PC-3 (cell line): ENCODE results near the gene STK16. TPM values are rescaled to one million over a fixed set of nuclear protein-coding genes. Genes with fewer than 3 reads are reported as not detected.
A peak's percentile ranks its signal among the peaks of the same experiment; 100 is the strongest.

Experiments used
- ATAC-seq: fragments of 200-7000 bp; cut with Tn5 transposase; 2 replicates; pipeline ENCODE4 v1.9.1; 2020; ENCODE audit warnings: mild to moderate bottlenecking, moderate library complexity
- BruUV-seq: library from RNA; stranded (reverse); fragments of 400-500 nt; replicated peaks from 2 replicates; lab custom pipeline; 2021; lab: Mats Ljungman, UMichigan
- CTCF ChIA-PET: fragments of 300-600 bp; sonication (Branson Sonifier 250); formaldehyde crosslinking; loops from one replicate; lab custom pipeline; 2022; ENCODE audit warnings: antibody characterized with exemption; lab: Charles Lee
- POLR2A ChIA-PET: fragments of 300-600 bp; sonication (Branson Sonifier 250); formaldehyde crosslinking; loops from one replicate; lab custom pipeline; 2022; ENCODE audit warnings: antibody characterized with exemption; ENCODE audit not compliant: unreplicated experiment; lab: Charles Lee
- DNase-seq: peaks from one replicate; pipeline ENCODE4 v3.0.0-alpha.2; 2015
- H2AFZ ChIP-seq: fragments of 300-600 bp; sonication (generic); 2 replicates; pipeline ENCODE4 v1.6.0; 2016; ENCODE audit warnings: antibody characterized with exemption, low read length
- H3F3A ChIP-seq: fragments of 300-600 bp; sonication (generic); one replicate; pipeline ENCODE4 v1.6.0; 2017; ENCODE audit warnings: antibody characterized with exemption, low read length, control low read depth, mild to moderate bottlenecking; ENCODE audit not compliant: unreplicated experiment
- H3K27ac ChIP-seq: fragments of 300-600 bp; sonication (generic); 2 replicates; pipeline ENCODE4 v1.5.1; 2016; ENCODE audit warnings: mild to moderate bottlenecking, low read length
- H3K27me3 ChIP-seq: fragments of 300-600 bp; sonication (generic); 2 replicates; pipeline ENCODE4 v1.6.1; 2016; ENCODE audit warnings: low read length, mixed read lengths
- H3K36me3 ChIP-seq: fragments of 300-600 bp; sonication (generic); 2 replicates; pipeline ENCODE4 v1.6.1; 2016; ENCODE audit warnings: low read depth, mixed run types, low read length, mixed read lengths
- H3K4me1 ChIP-seq: fragments of 300-600 bp; sonication (generic); 2 replicates; pipeline ENCODE4 v1.5.1; 2016; ENCODE audit warnings: low read length; ENCODE audit not compliant: insufficient read depth
- H3K4me2 ChIP-seq: fragments of 300-600 bp; sonication (generic); 2 replicates; pipeline ENCODE4 v1.6.0; 2016; ENCODE audit warnings: low read length
- H3K4me3 ChIP-seq: fragments of 300-600 bp; sonication (generic); 2 replicates; pipeline ENCODE4 v1.5.1; 2016; ENCODE audit warnings: mild to moderate bottlenecking, low read length, mixed read lengths
- H3K79me2 ChIP-seq: fragments of 300-600 bp; sonication (generic); 2 replicates; pipeline ENCODE4 v1.6.1; 2017; ENCODE audit warnings: low read length, mixed read lengths
- H3K9ac ChIP-seq: fragments of 300-600 bp; sonication (generic); 2 replicates; pipeline ENCODE4 v1.6.0; 2016; ENCODE audit warnings: mild to moderate bottlenecking, low read length
- H3K9me2 ChIP-seq: fragments of 300-600 bp; sonication (generic); replicated peaks from 2 replicates; pipeline ENCODE4 v1.6.1; 2016; ENCODE audit warnings: mixed run types, low read length, mixed read lengths
- H3K9me3 ChIP-seq: fragments of 300-600 bp; sonication (generic); 2 replicates; pipeline ENCODE4 v1.6.1; 2016; ENCODE audit warnings: low read length, mixed read lengths
- H4K20me1 ChIP-seq: fragments of 300-600 bp; sonication (generic); 2 replicates; pipeline ENCODE4 v1.6.1; 2016; ENCODE audit warnings: low read length, mixed read lengths
- CTCF ChIP-seq: fragments of 300-600 bp; sonication (generic); conservative IDR thresholded peaks from 2 replicates; pipeline ENCODE4 v1.5.1; 2017; ENCODE audit warnings: antibody characterized with exemption, low read depth, mild to moderate bottlenecking, low read length
- EZH2 ChIP-seq: fragments of 300-600 bp; sonication (generic); IDR thresholded peaks from one replicate; pipeline ENCODE4 v1.6.1; 2017; ENCODE audit warnings: antibody characterized with exemption, mild to moderate bottlenecking, low read length; ENCODE audit not compliant: unreplicated experiment
- EZH2phosphoT487 ChIP-seq: fragments of 300-600 bp; sonication (generic); IDR thresholded peaks from 2 replicates; pipeline ENCODE4 v1.6.1; 2018; ENCODE audit warnings: mild to moderate bottlenecking, antibody characterized with exemption, low read length, borderline replicate concordance
- intact Hi-C: fragments of 100-400 bp; cut with micrococcal nuclease; formaldehyde crosslinking; loops from 2 replicates; pipeline ENCODE4 v1.9.0; 2023
- total RNA-seq: library from RNA; depleted of rRNA; stranded (reverse); fragments of >200 nt; gene quantifications from 2 replicates; pipeline ENCODE4 v1.2.3, GENCODE V29; 2014

STK16 gene
- total RNA-seq, 1 experiment from 2014 or later: 16.3 TPM

- Histone ChIP-seq H3K4me1 (peaks cover 20% of the 10 kb centered on the region), H3K27ac (no peak overlapping the region), H3K27me3 (no peaks in the 10 kb centered on the region), H3K9me3 (no peaks in the 10 kb centered on the region), H3K9ac (no peak overlapping the region), H2AFZ (peak overlapping the region; percentile 61), H3K4me2 (peak overlapping the region; percentile 96), H3F3A (no peaks in the 10 kb centered on the region), H3K79me2 (peaks cover 5% of the 10 kb centered on the region; the same call in 1 of the 2 replicates), H3K36me3 (peaks cover 2% of the 10 kb centered on the region; the same call in 1 of the 2 replicates), H3K4me3 (peak overlapping the region; percentile 66), H3K9me2 (no peaks in the 10 kb centered on the region), H4K20me1 (no peaks in the 10 kb centered on the region)
- no peak for TF ChIP-seq EZH2phosphoT487
- no peak for TF ChIP-seq CTCF
- no peak for TF ChIP-seq EZH2
- intact Hi-C loops: loop anchor here (1.0 kb wide), 2 partner anchors 9 to 48 kb away; partner anchors contain the start of gene NHEJ1
- no TSS peak for BruUV-seq
- ATAC-seq: no peak; the same call in 1 of the 2 replicates
- ChIA-PET POLR2A (interaction anchor here (0.6 kb wide), 1 partner anchor 50 kb away, joined by 4 read pairs; no protein-coding TSS in a partner anchor), CTCF (interaction anchor here (0.7 kb wide), 1 partner anchor 522 kb away, joined by 4 read pairs; no protein-coding TSS in a partner anchor)
- peak; percentile 38 for DNase-seq
These were observed 37.2 kb upstream of the STK16 start for GRCh38 chr2:219207884-219208740.

- intact Hi-C loops: no loop called here
- no peak overlapping the region for H3K27ac ChIP-seq
- CTCF ChIA-PET: no interaction called here
These were observed 35.8 kb upstream of the STK16 start for GRCh38 chr2:219209236-219210195.

More at GRCh38 chr2:219209236-219210195, 35.8 kb upstream of the STK16 start:
- H3K36me3 ChIP-seq: peaks cover 4% of the 10 kb centered on the region
- peaks cover 20% of the 10 kb centered on the region for H3K4me1 ChIP-seq
- no peaks in the 10 kb centered on the region for H4K20me1 ChIP-seq
- H3K4me3 ChIP-seq: no peak overlapping the region
- ATAC-seq: no peak
- DNase-seq: no peak
- H3K9ac ChIP-seq: no peak overlapping the region
- no peaks in the 10 kb centered on the region for H3K9me2 ChIP-seq
- no peak overlapping the region for H3K4me2 ChIP-seq
- POLR2A ChIA-PET: no interaction called here
- no peaks in the 10 kb centered on the region for H3K27me3 ChIP-seq
- peaks cover 5% of the 10 kb centered on the region; the same call in 1 of the 2 replicates for H3K79me2 ChIP-seq
- H2AFZ ChIP-seq: no peak overlapping the region
- no peaks in the 10 kb centered on the region for H3K9me3 ChIP-seq
- no peaks in the 10 kb centered on the region for H3F3A ChIP-seq
- BruUV-seq: no TSS peak
- TF ChIP-seq EZH2phosphoT487 (no peak), EZH2 (no peak), CTCF (no peak)
